SK-N-SH (cell line): ENCODE measurements around the gene C1QTNF3.

Experiments
- CTCF ChIP-seq: fragments of 200-600 bp; sonication (generic); IDR thresholded peaks from 2 replicates; pipeline ENCODE4 v1.6.1; 2017; ENCODE audit warnings: antibody characterized with exemption, mild to moderate bottlenecking, moderate library complexity
- FOSL2 ChIP-seq: IDR thresholded peaks from 2 replicates; pipeline ENCODE4 v1.4.0; 2012; ENCODE audit warnings: low read depth, mild to moderate bottlenecking, moderate library complexity, borderline replicate concordance
- GABPA ChIP-seq: IDR thresholded peaks from 2 replicates; pipeline ENCODE4 v1.4.0; 2012; ENCODE audit warnings: low read depth, mild to moderate bottlenecking
- JUND ChIP-seq: IDR thresholded peaks from 2 replicates; pipeline ENCODE4 v1.4.0; 2012
- MAX ChIP-seq: IDR thresholded peaks from 2 replicates; pipeline ENCODE4 v1.4.0; 2012; ENCODE audit warnings: low read depth
- MXI1 ChIP-seq: IDR thresholded peaks from 2 replicates; pipeline ENCODE4 v1.6.1; 2012; ENCODE audit warnings: mild to moderate bottlenecking, low read depth, low read length, improper control_type of control experiment
- POLR2AphosphoS5 ChIP-seq: IDR thresholded peaks from 2 replicates; pipeline ENCODE4 v1.6.1; 2012; ENCODE audit warnings: low read depth, low read length
- TAF1 ChIP-seq: IDR thresholded peaks from 2 replicates; pipeline ENCODE4 v1.6.1; 2012; ENCODE audit warnings: low read depth, mild to moderate bottlenecking, low read length, moderate library complexity, borderline replicate concordance
- TCF12 ChIP-seq: IDR thresholded peaks from 2 replicates; pipeline ENCODE4 v1.4.0; 2012

GRCh38 chr5:34007201-34007620 lies 35.8 kb downstream of the C1QTNF3 start:
- no peak for TF ChIP-seq CTCF
- no peak for TF ChIP-seq MAX
- TF ChIP-seq GABPA, result no peak
- no peak for TF ChIP-seq POLR2AphosphoS5
- TF ChIP-seq TAF1, result no peak
- no peak for TF ChIP-seq JUND
- no peak for TF ChIP-seq MXI1
- TF ChIP-seq TCF12, result no peak
- no peak for TF ChIP-seq FOSL2
